ENCODE results near the gene HSD17B11.
"Not testable (repeated sequence)": the region's sequence is repeated elsewhere in the genome, so short reads cannot be mapped to it uniquely, and the experiment has no call there.

The HSD17B11 gene

GRCh38 chr4:87395851-87396250 lies 4.9 kb upstream of the HSD17B11 start:
- not testable (repeated sequence) for ATAC-seq (replicated peaks; ENCODE audit: extremely low read depth, poor library complexity, severe bottlenecking); H3K9me3 Mint-ChIP-seq; H3K36me3 Mint-ChIP-seq (ENCODE audit: insufficient read depth); H3K27ac Mint-ChIP-seq (ENCODE audit: low read depth); DNase-seq (ENCODE audit: low spot score in 2 of 2); H3K4me3 Mint-ChIP-seq; H3K4me1 Mint-ChIP-seq; H3K27me3 Mint-ChIP-seq

- not testable (repeated sequence) for H3K27me3 Mint-ChIP-seq; ATAC-seq (replicated peaks; ENCODE audit: extremely low read depth, poor library complexity, severe bottlenecking); H3K9me3 Mint-ChIP-seq; DNase-seq (ENCODE audit: low spot score in 2 of 2); H3K4me1 Mint-ChIP-seq; H3K36me3 Mint-ChIP-seq (ENCODE audit: insufficient read depth); H3K27ac Mint-ChIP-seq (ENCODE audit: low read depth)
- H3K4me3 Mint-ChIP-seq, result peak overlapping the region; percentile 67
Observed at GRCh38 chr4:87395073-87395472, 4.1 kb upstream of the HSD17B11 start.

- H3K27ac Mint-ChIP-seq (ENCODE audit: low read depth), result peak overlapping the region; percentile 95
- peaks cover 4% of the 10 kb centered on the region for H3K36me3 Mint-ChIP-seq (ENCODE audit: insufficient read depth)
- H3K27me3 Mint-ChIP-seq, result no peaks in the 10 kb centered on the region
- H3K4me3 Mint-ChIP-seq, result no peak overlapping the region
- H3K9me3 Mint-ChIP-seq, result no peaks in the 10 kb centered on the region
- H3K4me1 Mint-ChIP-seq, result peaks cover 26% of the 10 kb centered on the region
- ATAC-seq (replicated peaks; ENCODE audit: extremely low read depth, poor library complexity, severe bottlenecking), result no peak
- no peak for DNase-seq (ENCODE audit: low spot score in 2 of 2)
Observed at GRCh38 chr4:87392183-87392582, 1.2 kb upstream of the HSD17B11 start.

GRCh38 chr4:87391576-87392054 lies 627 bp upstream of the HSD17B11 start:
- Mint-ChIP-seq H3K27me3 (no peaks in the 10 kb centered on the region), H3K9me3 (no peaks in the 10 kb centered on the region), H3K36me3 (ENCODE audit: insufficient read depth) (peaks cover 4% of the 10 kb centered on the region), H3K4me3 (peak overlapping the region; percentile 92), H3K27ac (ENCODE audit: low read depth) (peak overlapping the region; percentile 95), H3K4me1 (peaks cover 31% of the 10 kb centered on the region)
- peak; percentile 13 for ATAC-seq (replicated peaks; ENCODE audit: extremely low read depth, poor library complexity, severe bottlenecking)
- no peak for DNase-seq (ENCODE audit: low spot score in 2 of 2)

- Mint-ChIP-seq H3K9me3 (no peaks in the 10 kb centered on the region), H3K36me3 (ENCODE audit: insufficient read depth) (peaks cover 4% of the 10 kb centered on the region), H3K27ac (ENCODE audit: low read depth) (peak overlapping the region; percentile 95), H3K4me1 (peaks cover 38% of the 10 kb centered on the region), H3K27me3 (no peaks in the 10 kb centered on the region), H3K4me3 (peak overlapping the region; percentile 92)
- no peak for DNase-seq (ENCODE audit: low spot score in 2 of 2)
- peak; percentile 12 for ATAC-seq (replicated peaks; ENCODE audit: extremely low read depth, poor library complexity, severe bottlenecking)
Observed at GRCh38 chr4:87390551-87390890, 467 bp downstream of the HSD17B11 start.

- Mint-ChIP-seq H3K27ac (ENCODE audit: low read depth) (peak overlapping the region; percentile 95), H3K4me3 (peak overlapping the region; percentile 92), H3K4me1 (peaks cover 43% of the 10 kb centered on the region)
- H3K36me3 Mint-ChIP-seq (ENCODE audit: insufficient read depth); H3K27me3 Mint-ChIP-seq; DNase-seq (ENCODE audit: low spot score in 2 of 2); H3K9me3 Mint-ChIP-seq; ATAC-seq (replicated peaks; ENCODE audit: extremely low read depth, poor library complexity, severe bottlenecking): not testable (repeated sequence)
Observed at GRCh38 chr4:87390055-87390454, 933 bp downstream of the HSD17B11 start.

GRCh38 chr4:87388901-87389300 lies 2.1 kb downstream of the HSD17B11 start:
- no peaks in the 10 kb centered on the region for H3K27me3 Mint-ChIP-seq
- DNase-seq (ENCODE audit: low spot score in 2 of 2) (no peak), ATAC-seq (replicated peaks; ENCODE audit: extremely low read depth, poor library complexity, severe bottlenecking) (no peak)
- peaks cover 49% of the 10 kb centered on the region for H3K4me1 Mint-ChIP-seq
- H3K27ac Mint-ChIP-seq (ENCODE audit: low read depth), result peak overlapping the region; percentile 26
- H3K4me3 Mint-ChIP-seq, result peak overlapping the region; percentile 92
- no peaks in the 10 kb centered on the region for H3K9me3 Mint-ChIP-seq
- peaks cover 1% of the 10 kb centered on the region for H3K36me3 Mint-ChIP-seq (ENCODE audit: insufficient read depth)

- H3K4me1 Mint-ChIP-seq, result peaks cover 62% of the 10 kb centered on the region
- no peaks in the 10 kb centered on the region for H3K9me3 Mint-ChIP-seq
- ATAC-seq (replicated peaks; ENCODE audit: extremely low read depth, poor library complexity, severe bottlenecking) (no peak), DNase-seq (ENCODE audit: low spot score in 2 of 2) (no peak)
- H3K36me3 Mint-ChIP-seq (ENCODE audit: insufficient read depth), result peaks cover 1% of the 10 kb centered on the region
- peak overlapping the region; percentile 92 for H3K4me3 Mint-ChIP-seq
- no peak overlapping the region for H3K27ac Mint-ChIP-seq (ENCODE audit: low read depth)
- no peaks in the 10 kb centered on the region for H3K27me3 Mint-ChIP-seq
Observed at GRCh38 chr4:87387237-87387636, 3.8 kb downstream of the HSD17B11 start.

- H3K4me3 Mint-ChIP-seq; DNase-seq (ENCODE audit: low spot score in 2 of 2); H3K27me3 Mint-ChIP-seq; ATAC-seq (replicated peaks; ENCODE audit: extremely low read depth, poor library complexity, severe bottlenecking); H3K9me3 Mint-ChIP-seq: not testable (repeated sequence)
- Mint-ChIP-seq H3K27ac (ENCODE audit: low read depth) (peak overlapping the region; percentile 20), H3K36me3 (ENCODE audit: insufficient read depth) (peaks cover 16% of the 10 kb centered on the region), H3K4me1 (peaks cover 58% of the 10 kb centered on the region)
Observed at GRCh38 chr4:87384466-87385132, 6.4 kb downstream of the HSD17B11 start.

GRCh38 chr4:87382931-87383330 lies 8.1 kb downstream of the HSD17B11 start:
- Mint-ChIP-seq H3K36me3 (ENCODE audit: insufficient read depth) (peaks cover 19% of the 10 kb centered on the region), H3K9me3 (no peaks in the 10 kb centered on the region), H3K4me3 (no peak overlapping the region), H3K27me3 (no peaks in the 10 kb centered on the region), H3K4me1 (peaks cover 44% of the 10 kb centered on the region), H3K27ac (ENCODE audit: low read depth) (peak overlapping the region; percentile 2)
- ATAC-seq (replicated peaks; ENCODE audit: extremely low read depth, poor library complexity, severe bottlenecking), result no peak
- DNase-seq (ENCODE audit: low spot score in 2 of 2), result no peak

GRCh38 chr4:87382116-87382515 lies 8.9 kb downstream of the HSD17B11 start:
- Mint-ChIP-seq H3K9me3 (no peaks in the 10 kb centered on the region), H3K27ac (ENCODE audit: low read depth) (no peak overlapping the region), H3K27me3 (no peaks in the 10 kb centered on the region), H3K4me1 (peaks cover 36% of the 10 kb centered on the region), H3K4me3 (no peak overlapping the region), H3K36me3 (ENCODE audit: insufficient read depth) (peaks cover 21% of the 10 kb centered on the region)
- DNase-seq (ENCODE audit: low spot score in 2 of 2) (no peak), ATAC-seq (replicated peaks; ENCODE audit: extremely low read depth, poor library complexity, severe bottlenecking) (no peak)

GRCh38 chr4:87377816-87378215 lies 13.2 kb downstream of the HSD17B11 start:
- Mint-ChIP-seq H3K36me3 (ENCODE audit: insufficient read depth) (peaks cover 32% of the 10 kb centered on the region), H3K27ac (ENCODE audit: low read depth) (peak overlapping the region; percentile 38)
- ATAC-seq (replicated peaks; ENCODE audit: extremely low read depth, poor library complexity, severe bottlenecking), result no peak

GRCh38 chr4:87375719-87376291 lies 15.2 kb downstream of the HSD17B11 start:
- Mint-ChIP-seq H3K4me1 (no peaks in the 10 kb centered on the region), H3K9me3 (no peaks in the 10 kb centered on the region), H3K27ac (ENCODE audit: low read depth) (no peak overlapping the region), H3K27me3 (no peaks in the 10 kb centered on the region), H3K4me3 (no peak overlapping the region), H3K36me3 (ENCODE audit: insufficient read depth) (peaks cover 35% of the 10 kb centered on the region)
- no peak for ATAC-seq (replicated peaks; ENCODE audit: extremely low read depth, poor library complexity, severe bottlenecking)
- DNase-seq (ENCODE audit: low spot score in 2 of 2), result no peak

More at GRCh38 chr4:87377816-87378215, 13.2 kb downstream of the HSD17B11 start:
- H3K4me1 Mint-ChIP-seq, result peaks cover 2% of the 10 kb centered on the region
- no peak for DNase-seq (ENCODE audit: low spot score in 2 of 2)
- H3K27me3 Mint-ChIP-seq, result no peaks in the 10 kb centered on the region
- H3K9me3 Mint-ChIP-seq, result no peaks in the 10 kb centered on the region
- H3K4me3 Mint-ChIP-seq, result no peak overlapping the region

Data from central memory CD8-positive, alpha-beta T cell (primary cell).